ENCODE results near the gene SYNDIG1L. TPM values are rescaled to one million over a fixed set of nuclear protein-coding genes. Genes with fewer than 3 reads are reported as not detected.
"Not testable (repeated sequence)": the region's sequence is repeated elsewhere in the genome, so short reads cannot be mapped to it uniquely, and the experiment has no call there.

The SYNDIG1L gene
- total and polyA plus RNA-seq, 9 of the 15 experiments (the other 6 are each of a cell fraction or from before 2014, with no cell fraction given) = not detected

GRCh38 chr14:74454397-74454796 is 28.4 kb upstream of the SYNDIG1L start:
- WGBS (ENCODE audit: insufficient coverage, low coverage, missing lambda C conversion rate) = 0% methylated on average over 5 of the region's 5 CpGs
- BruUV-seq (replicated peaks); intact Hi-C loops (cut with micrococcal nuclease); in situ Hi-C loops (cut with MboI); DNase-seq (ENCODE audit: extremely low read depth in 1 of 4, low spot score in 3 of 4); H2AFZ ChIP-seq (ENCODE audit: low read depth, low read length); H3K9me1 ChIP-seq (ENCODE audit: control insufficient read depth, insufficient read depth, low read length); H3K4me2 ChIP-seq (ENCODE audit: insufficient read depth, low read length); H3K9ac ChIP-seq (ENCODE audit: insufficient read depth in 1 of 2, low read depth in 2 of 2, low read length in 2 of 2); CTCF ChIA-PET (ENCODE audit: low intra/inter-chr PET ratio); H3K79me2 ChIP-seq (ENCODE audit: control insufficient read depth, insufficient read depth, low read length); H4K20me1 ChIP-seq (replicated peaks; ENCODE audit: control insufficient read depth, insufficient read depth, low read length); ATAC-seq; FAIRE-seq; H3K4me3 ChIP-seq; H3K9me3 ChIP-seq (replicated peaks; ENCODE audit: control insufficient read depth, insufficient read depth, low read depth, low read length); H3K4me1 ChIP-seq (replicated peaks in 1 of 2; ENCODE audit: control insufficient read depth in 2 of 2, insufficient read depth in 2 of 2, low read length in 2 of 2); H3K36me3 ChIP-seq (ENCODE audit: control insufficient read depth, insufficient read depth, low read length); H3K27ac ChIP-seq (ENCODE audit: extremely low read depth, low read depth, low read length): not testable (repeated sequence)
- POLR2A ChIA-PET = interaction anchor here (0.5 kb wide), 1 partner anchor 37 kb away, joined by 3 read pairs; no protein-coding TSS in a partner anchor
- peak; percentile 36; the same call in 1 of the 2 replicates for TF ChIP-seq NFIC (IDR thresholded peaks at IDR 0.05)
- peaks cover 3 to 32% of the 10 kb centered on the region in 2 experiments; a peak in 3 of 5 replicates for H3K27me3 ChIP-seq (ENCODE audit: control insufficient read depth in 2 of 2, insufficient read depth in 2 of 2, low read length in 2 of 2)

- CTCF ChIA-PET (ENCODE audit: low intra/inter-chr PET ratio) = no interaction called here
- ATAC-seq (no peak), FAIRE-seq (no peak), DNase-seq (ENCODE audit: extremely low read depth in 1 of 4, low spot score in 3 of 4) (no peak)
- H3K4me2 ChIP-seq (ENCODE audit: insufficient read depth, low read length) = no peak overlapping the region
- whole genome bisulfite sequencing (ENCODE audit: insufficient coverage, low coverage, missing lambda C conversion rate) = 0% methylated on average over 3 of the region's 3 CpGs
- in situ Hi-C loops (cut with MboI) (no loop called here), intact Hi-C loops (cut with micrococcal nuclease) (no loop called here)
- no peaks in the 10 kb centered on the region for H3K79me2 ChIP-seq (ENCODE audit: control insufficient read depth, insufficient read depth, low read length)
- no peaks in the 10 kb centered on the region for H4K20me1 ChIP-seq (replicated peaks; ENCODE audit: control insufficient read depth, insufficient read depth, low read length)
- no peak overlapping the region for H2AFZ ChIP-seq (ENCODE audit: low read depth, low read length)
- no peak overlapping the region for H3K9ac ChIP-seq (ENCODE audit: insufficient read depth in 1 of 2, low read depth in 2 of 2, low read length in 2 of 2)
- H3K9me3 ChIP-seq (replicated peaks; ENCODE audit: control insufficient read depth, insufficient read depth, low read depth, low read length) = no peaks in the 10 kb centered on the region
- H3K27ac ChIP-seq (ENCODE audit: extremely low read depth, low read depth, low read length) = no peak overlapping the region
- POLR2A ChIA-PET = no interaction called here
- BruUV-seq (replicated peaks) = no TSS peak
- H3K36me3 ChIP-seq (ENCODE audit: control insufficient read depth, insufficient read depth, low read length) = no peaks in the 10 kb centered on the region
- H3K9me1 ChIP-seq (ENCODE audit: control insufficient read depth, insufficient read depth, low read length) = no peaks in the 10 kb centered on the region
- no peak overlapping the region for H3K4me3 ChIP-seq
- H3K4me1 ChIP-seq (replicated peaks in 1 of 2; ENCODE audit: control insufficient read depth in 2 of 2, insufficient read depth in 2 of 2, low read length in 2 of 2) = no peaks in the 10 kb centered on the region
- no peaks in the 10 kb centered on the region; a peak in 1 of 5 replicates for H3K27me3 ChIP-seq (ENCODE audit: control insufficient read depth in 2 of 2, insufficient read depth in 2 of 2, low read length in 2 of 2)
- TF ChIP-seq, protein P1, sequence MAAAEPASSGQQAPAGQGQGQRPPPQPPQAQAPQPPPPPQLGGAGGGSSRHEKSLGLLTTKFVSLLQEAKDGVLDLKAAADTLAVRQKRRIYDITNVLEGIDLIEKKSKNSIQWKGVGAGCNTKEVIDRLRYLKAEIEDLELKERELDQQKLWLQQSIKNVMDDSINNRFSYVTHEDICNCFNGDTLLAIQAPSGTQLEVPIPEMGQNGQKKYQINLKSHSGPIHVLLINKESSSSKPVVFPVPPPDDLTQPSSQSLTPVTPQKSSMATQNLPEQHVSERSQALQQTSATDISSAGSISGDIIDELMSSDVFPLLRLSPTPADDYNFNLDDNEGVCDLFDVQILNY (CRISPR knock-in tag; IDR thresholded peaks at IDR 0.05) = no peak
- TF ChIP-seq, protein P2, sequence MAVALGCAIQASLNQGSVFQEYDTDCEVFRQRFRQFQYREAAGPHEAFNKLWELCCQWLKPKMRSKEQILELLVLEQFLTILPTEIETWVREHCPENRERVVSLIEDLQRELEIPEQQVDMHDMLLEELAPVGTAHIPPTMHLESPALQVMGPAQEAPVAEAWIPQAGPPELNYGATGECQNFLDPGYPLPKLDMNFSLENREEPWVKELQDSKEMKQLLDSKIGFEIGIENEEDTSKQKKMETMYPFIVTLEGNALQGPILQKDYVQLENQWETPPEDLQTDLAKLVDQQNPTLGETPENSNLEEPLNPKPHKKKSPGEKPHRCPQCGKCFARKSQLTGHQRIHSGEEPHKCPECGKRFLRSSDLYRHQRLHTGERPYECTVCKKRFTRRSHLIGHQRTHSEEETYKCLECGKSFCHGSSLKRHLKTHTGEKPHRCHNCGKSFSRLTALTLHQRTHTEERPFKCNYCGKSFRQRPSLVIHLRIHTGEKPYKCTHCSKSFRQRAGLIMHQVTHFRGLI (CRISPR knock-in tag; IDR thresholded peaks at IDR 0.05) = no peak
- no peak for TF ChIP-seq ARID1B (IDR thresholded peaks at IDR 0.05)
- TF ChIP-seq ZNF224 (CRISPR knock-in tag; IDR thresholded peaks at IDR 0.05) = no peak
- no peak for TF ChIP-seq GTF2A2 (tag; IDR thresholded peaks at IDR 0.05)
- no peak for TF ChIP-seq BRCA1 (IDR thresholded peaks at IDR 0.05)
- TF ChIP-seq BRCA1 (CRISPR knock-in tag; IDR thresholded peaks at IDR 0.05) = no peak
- TF ChIP-seq, protein P3, sequence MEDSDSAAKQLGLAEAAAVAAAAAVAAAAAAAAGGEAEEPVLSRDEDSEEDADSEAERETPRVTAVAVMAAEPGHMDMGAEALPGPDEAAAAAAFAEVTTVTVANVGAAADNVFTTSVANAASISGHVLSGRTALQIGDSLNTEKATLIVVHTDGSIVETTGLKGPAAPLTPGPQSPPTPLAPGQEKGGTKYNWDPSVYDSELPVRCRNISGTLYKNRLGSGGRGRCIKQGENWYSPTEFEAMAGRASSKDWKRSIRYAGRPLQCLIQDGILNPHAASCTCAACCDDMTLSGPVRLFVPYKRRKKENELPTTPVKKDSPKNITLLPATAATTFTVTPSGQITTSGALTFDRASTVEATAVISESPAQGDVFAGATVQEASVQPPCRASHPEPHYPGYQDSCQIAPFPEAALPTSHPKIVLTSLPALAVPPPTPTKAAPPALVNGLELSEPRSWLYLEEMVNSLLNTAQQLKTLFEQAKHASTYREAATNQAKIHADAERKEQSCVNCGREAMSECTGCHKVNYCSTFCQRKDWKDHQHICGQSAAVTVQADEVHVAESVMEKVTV (CRISPR knock-in tag; IDR thresholded peaks at IDR 0.05) = no peak
- TF ChIP-seq HDAC1 (IDR thresholded peaks at IDR 0.05) = no peak
- no peak for TF ChIP-seq HOXB6 (CRISPR knock-in tag; IDR thresholded peaks at IDR 0.05; ENCODE audit: borderline replicate concordance)
- no peak for TF ChIP-seq ZNF699 (CRISPR knock-in tag; IDR thresholded peaks at IDR 0.05; ENCODE audit: insufficient replicate concordance)
- no peak for TF ChIP-seq HEY1 (CRISPR knock-in tag; IDR thresholded peaks at IDR 0.05; ENCODE audit: borderline replicate concordance)
Observed at GRCh38 chr14:74444866-74445265, 18.9 kb upstream of the SYNDIG1L start.

All from K562 (cell line).